A549 treated with GW870086 at 1 μM for 4 hours (cell line): ENCODE results near the gene MRPS31. TPM values are rescaled to one million over a fixed set of nuclear protein-coding genes. Genes with fewer than 3 reads are reported as not detected.

Experiments used
- total RNA-seq: library from RNA; stranded (reverse); fragments of 200-300 nt; extraction: Qiagen RNA extraction; gene quantifications from 5 replicates; pipeline ENCODE4 v1.2.3, GENCODE V29; 2022; ENCODE audit warnings: low read depth

MRPS31 gene
- 13.6 to 14.7 TPM (median 14.3 TPM) in 5 replicates for total RNA-seq

GRCh38 chr13:40770934-40771618, at the start of gene MRPS31:
Gene MRPS31, minus strand, starts transcription at chr13:40771190. Its CDS starts 54 bp downstream, at chr13:40771136.

GRCh38 chr13:40789275-40790153, 18.5 kb upstream of the MRPS31 start, which contains the start of gene SLC25A15:
Gene SLC25A15, plus strand, starts transcription at chr13:40789611. Its CDS starts 3,616 bp downstream, at chr13:40793227.

Other genes starting within 250 kb of the MRPS31 start
- gene FOXO1, start 104.5 kb downstream of the MRPS31 start, total RNA-seq, result 3.6 to 5.9 TPM (median 5.5 TPM) in 5 replicates
- 15.8 to 19.5 TPM (median 17.7 TPM) in 5 replicates for gene SLC25A15, start 18.4 kb upstream of the MRPS31 start, total RNA-seq
- gene ELF1, start 248.1 kb upstream of the MRPS31 start, total RNA-seq, result 29.8 to 39.5 TPM (median 36.8 TPM) in 5 replicates